ENCODE results near the gene PRDX1.
"Not testable (repeated sequence)": the region's sequence is repeated elsewhere in the genome, so short reads cannot be mapped to it uniquely, and the experiment has no call there.

Gene PRDX1

DNA sequence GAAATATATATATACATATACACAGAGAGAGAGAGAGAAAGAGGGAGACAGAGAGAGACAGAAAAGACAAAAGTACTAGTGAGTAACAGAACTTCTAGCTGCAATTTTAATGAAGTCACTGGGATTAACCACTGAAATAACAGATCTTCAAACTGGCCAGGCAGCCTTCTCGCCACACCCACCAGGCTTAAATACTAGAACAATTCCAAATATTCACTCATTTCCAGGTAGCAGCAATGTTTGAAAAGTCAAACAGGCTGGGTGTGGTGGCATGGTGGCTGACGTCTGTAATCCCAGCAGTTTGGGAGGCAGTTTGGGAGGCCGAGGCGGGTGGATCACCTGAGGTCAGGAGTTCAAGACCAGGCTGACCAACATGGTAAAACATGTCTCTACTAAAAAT, 5.2 kb downstream of the PRDX1 start:
- H3K9me3 ChIP-seq (ENCODE audit: control insufficient read depth in 2 of 2, low read length in 2 of 2): no peaks in the 10 kb centered on the region
- H3K27me3 ChIP-seq (ENCODE audit: control insufficient read depth in 1 of 2, insufficient read depth in 2 of 2, low read length in 2 of 2): no peaks in the 10 kb centered on the region
- no peak overlapping the region for H3K9ac ChIP-seq (ENCODE audit: low read length in 2 of 2)
- H3K36me3 ChIP-seq (ENCODE audit: control insufficient read depth in 2 of 2, insufficient read depth in 2 of 2, low read length in 2 of 2): peaks cover 32 to 42% of the 10 kb centered on the region in 2 donors
- H3K4me3 ChIP-seq (ENCODE audit: low read length in 2 of 2): no peak overlapping the region
- peaks cover 21% of the 10 kb centered on the region for H3K4me1 ChIP-seq (ENCODE audit: control insufficient read depth, insufficient read depth, low read length)
- no peak overlapping the region for H3K27ac ChIP-seq (ENCODE audit: low read length)

DNA sequence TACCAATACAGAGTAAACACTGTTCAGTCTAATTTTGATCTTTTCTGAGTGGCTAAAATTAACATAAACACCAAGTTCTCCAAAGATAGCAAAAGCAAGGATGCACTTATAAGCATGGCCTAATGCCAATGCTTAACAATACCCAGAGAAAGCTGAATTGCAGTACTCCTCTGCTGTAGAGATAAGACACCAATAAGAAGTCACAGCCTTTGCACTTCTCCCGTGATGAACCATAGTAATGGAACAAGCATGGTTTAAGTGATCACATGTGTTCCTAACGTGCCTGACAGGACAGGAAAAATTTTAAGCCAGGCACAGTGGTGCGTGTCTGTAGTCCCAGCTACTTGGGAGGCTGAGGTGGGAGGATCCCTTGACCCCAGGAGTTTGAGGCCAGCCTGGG, 5.6 kb downstream of the PRDX1 start:
- no peak overlapping the region for H3K9ac ChIP-seq (ENCODE audit: low read length in 2 of 2)
- H3K4me3 ChIP-seq (ENCODE audit: low read length in 2 of 2): peak overlapping the region in 1 of 2 donors; percentile 1
- peaks cover 36 to 47% of the 10 kb centered on the region in 2 donors for H3K36me3 ChIP-seq (ENCODE audit: control insufficient read depth in 2 of 2, insufficient read depth in 2 of 2, low read length in 2 of 2)
- H3K27ac ChIP-seq (ENCODE audit: low read length): no peak overlapping the region
- no peaks in the 10 kb centered on the region for H3K27me3 ChIP-seq (ENCODE audit: control insufficient read depth in 1 of 2, insufficient read depth in 2 of 2, low read length in 2 of 2)
- H3K4me1 ChIP-seq (ENCODE audit: control insufficient read depth, insufficient read depth, low read length): peaks cover 21% of the 10 kb centered on the region
- H3K9me3 ChIP-seq (ENCODE audit: control insufficient read depth in 2 of 2, low read length in 2 of 2): no peaks in the 10 kb centered on the region

DNA sequence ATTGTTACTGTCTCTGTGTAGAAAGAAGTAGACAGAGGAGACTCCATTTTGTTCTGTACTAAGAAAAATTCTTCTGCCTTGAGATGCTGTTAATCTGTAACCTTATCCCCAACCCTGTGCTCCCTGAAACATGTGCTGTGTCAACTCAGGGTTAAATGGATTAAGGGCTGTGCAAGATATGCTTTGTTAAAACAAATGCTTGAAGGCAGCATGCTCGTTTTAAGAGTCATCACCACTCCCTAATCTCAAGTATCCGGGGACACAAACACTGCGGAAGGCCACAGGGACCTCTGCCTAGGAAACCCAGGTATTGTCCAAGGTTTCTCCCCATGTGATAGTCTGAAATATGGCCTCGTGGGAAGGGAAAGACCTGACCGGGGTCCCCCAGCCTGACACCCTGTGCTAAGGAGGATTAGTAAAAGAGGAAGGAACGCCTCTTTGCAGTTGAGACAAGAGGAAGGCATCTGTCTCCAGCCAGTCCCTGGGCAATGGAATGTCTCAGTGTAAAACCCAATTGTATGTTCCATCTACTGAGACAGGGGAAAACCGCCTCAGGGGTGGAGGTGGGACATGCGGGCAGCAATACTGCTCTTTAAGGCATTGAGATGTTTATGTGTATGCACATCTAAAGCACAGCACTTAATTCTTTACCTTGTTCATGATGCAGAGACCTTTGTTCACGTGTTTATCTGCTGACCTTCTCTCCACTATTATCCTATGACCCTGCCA, 8.0 kb downstream of the PRDX1 start:
- Histone ChIP-seq H3K36me3 (ENCODE audit: control insufficient read depth in 2 of 2, insufficient read depth in 2 of 2, low read length in 2 of 2) (peaks cover 53 to 60% of the 10 kb centered on the region in 2 donors), H3K4me1 (ENCODE audit: control insufficient read depth, insufficient read depth, low read length) (peaks cover 12% of the 10 kb centered on the region)
- not testable (repeated sequence) for H3K4me3 ChIP-seq (ENCODE audit: low read length in 2 of 2); H3K27ac ChIP-seq (ENCODE audit: low read length); H3K27me3 ChIP-seq (ENCODE audit: control insufficient read depth in 1 of 2, insufficient read depth in 2 of 2, low read length in 2 of 2); H3K9me3 ChIP-seq (ENCODE audit: control insufficient read depth in 2 of 2, low read length in 2 of 2); H3K9ac ChIP-seq (ENCODE audit: low read length in 2 of 2)

DNA sequence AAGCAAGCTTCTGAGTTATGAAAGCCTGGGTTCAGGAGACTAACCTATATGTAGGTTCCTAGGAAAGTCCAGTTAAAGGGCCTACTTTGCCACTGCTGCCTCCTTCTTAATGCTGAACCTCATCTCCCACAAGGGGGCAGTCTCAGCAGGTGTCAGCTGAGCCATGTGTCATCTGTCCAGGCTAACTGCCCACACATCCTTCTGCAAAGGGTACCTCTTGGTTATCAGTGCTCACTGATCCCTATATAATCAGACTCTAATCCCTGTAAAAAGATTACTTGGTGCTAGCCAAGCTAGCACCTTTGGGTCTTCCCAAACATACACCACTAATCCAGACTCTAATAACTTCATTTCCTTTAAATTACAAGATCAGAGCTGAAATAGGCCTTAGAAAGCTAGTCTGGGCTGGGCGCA, 9.0 kb downstream of the PRDX1 start:
- H3K9me3 ChIP-seq (ENCODE audit: control insufficient read depth in 2 of 2, low read length in 2 of 2): no peaks in the 10 kb centered on the region
- no peak overlapping the region for H3K27ac ChIP-seq (ENCODE audit: low read length)
- no peaks in the 10 kb centered on the region for H3K27me3 ChIP-seq (ENCODE audit: control insufficient read depth in 1 of 2, insufficient read depth in 2 of 2, low read length in 2 of 2)
- H3K4me1 ChIP-seq (ENCODE audit: control insufficient read depth, insufficient read depth, low read length): peaks cover 16% of the 10 kb centered on the region
- H3K36me3 ChIP-seq (ENCODE audit: control insufficient read depth in 2 of 2, insufficient read depth in 2 of 2, low read length in 2 of 2): peaks cover 60 to 63% of the 10 kb centered on the region in 2 donors
- no peak overlapping the region for H3K9ac ChIP-seq (ENCODE audit: low read length in 2 of 2)
- no peak overlapping the region for H3K4me3 ChIP-seq (ENCODE audit: low read length in 2 of 2)

DNA sequence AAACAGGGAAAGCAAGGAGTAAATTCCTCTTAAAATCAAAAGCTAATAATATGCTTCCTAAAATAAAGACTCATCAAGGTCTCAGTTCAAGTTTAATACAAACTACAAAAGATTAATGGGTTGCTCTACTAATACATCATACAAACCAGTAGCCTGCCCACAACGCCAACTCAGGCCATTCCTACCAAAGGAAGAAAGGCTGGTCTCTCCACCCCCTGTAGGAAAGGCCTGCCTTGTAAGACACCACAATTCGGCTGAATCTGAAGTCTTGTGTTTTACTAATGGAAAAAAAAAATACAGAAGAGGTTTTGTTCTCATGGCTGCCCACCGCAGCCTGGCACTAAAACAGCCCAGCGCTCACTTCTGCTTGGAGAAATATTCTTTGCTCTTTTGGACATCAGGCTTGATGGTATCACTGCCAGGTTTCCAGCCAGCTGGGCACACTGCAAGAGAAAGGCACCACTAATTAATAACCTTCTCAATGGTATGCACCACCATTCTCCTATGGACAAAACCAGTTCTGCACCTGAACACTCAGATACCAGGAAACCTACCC, 10.6 kb downstream of the PRDX1 start:
- no peak overlapping the region for H3K9ac ChIP-seq (ENCODE audit: low read length in 2 of 2)

DNA sequence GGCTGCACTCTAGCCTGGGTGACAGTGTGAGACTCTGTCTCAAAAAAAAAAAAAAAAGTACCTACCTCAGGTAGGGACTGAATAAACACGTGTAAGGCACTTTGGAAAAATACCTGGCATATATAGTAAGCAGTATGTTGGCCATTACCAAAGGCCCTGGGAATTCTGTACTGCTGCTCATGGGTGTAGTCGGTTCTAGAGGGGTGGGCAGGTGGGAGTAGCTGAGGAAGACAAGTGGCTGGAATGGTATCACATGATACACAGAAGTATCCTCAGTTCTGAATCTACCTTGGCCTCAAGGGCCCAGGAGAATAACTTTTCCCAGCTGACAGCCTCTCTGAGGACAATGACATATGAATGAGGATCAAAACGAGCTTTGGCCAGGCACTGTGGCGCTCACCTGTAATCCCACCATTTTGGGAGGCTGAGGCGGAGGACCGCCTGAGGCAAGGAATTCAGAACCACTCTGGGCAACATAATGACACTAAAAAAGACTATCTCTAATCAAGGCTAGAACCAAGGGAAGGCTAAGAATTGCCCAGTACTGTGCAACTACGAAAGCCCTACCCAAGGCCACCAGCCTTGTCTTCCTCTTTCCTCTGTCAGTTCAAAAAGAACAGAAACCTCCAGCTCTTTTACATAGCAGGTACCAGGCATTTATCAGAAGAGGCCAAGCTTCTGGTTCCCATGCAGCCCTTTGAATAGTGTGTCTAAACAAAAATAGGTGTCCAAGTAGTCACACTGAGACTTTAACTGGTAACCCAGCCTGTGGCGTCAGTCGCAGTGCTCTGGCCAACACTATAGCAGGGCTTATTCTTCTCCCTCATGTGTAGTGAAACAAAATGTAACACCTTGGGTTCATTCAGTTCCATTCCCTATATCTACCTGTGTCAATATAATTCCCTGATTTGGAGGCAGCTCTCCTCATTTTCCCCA, 11.4 kb downstream of the PRDX1 start:
- Histone ChIP-seq H3K4me1 (ENCODE audit: control insufficient read depth, insufficient read depth, low read length) (peaks cover 5% of the 10 kb centered on the region), H3K4me3 (ENCODE audit: low read length in 2 of 2) (no peak overlapping the region), H3K27ac (ENCODE audit: low read length) (no peak overlapping the region), H3K9me3 (ENCODE audit: control insufficient read depth in 2 of 2, low read length in 2 of 2) (no peaks in the 10 kb centered on the region), H3K27me3 (ENCODE audit: control insufficient read depth in 1 of 2, insufficient read depth in 2 of 2, low read length in 2 of 2) (no peaks in the 10 kb centered on the region), H3K9ac (ENCODE audit: low read length in 2 of 2) (no peak overlapping the region), H3K36me3 (ENCODE audit: control insufficient read depth in 2 of 2, insufficient read depth in 2 of 2, low read length in 2 of 2) (peaks cover 55 to 57% of the 10 kb centered on the region in 2 donors)

More for the DNA sequence above, 10.6 kb downstream of the PRDX1 start:
- peaks cover 55 to 60% of the 10 kb centered on the region in 2 donors for H3K36me3 ChIP-seq (ENCODE audit: control insufficient read depth in 2 of 2, insufficient read depth in 2 of 2, low read length in 2 of 2)
- peaks cover 5% of the 10 kb centered on the region for H3K4me1 ChIP-seq (ENCODE audit: control insufficient read depth, insufficient read depth, low read length)
- no peak overlapping the region for H3K4me3 ChIP-seq (ENCODE audit: low read length in 2 of 2)
- H3K27ac ChIP-seq (ENCODE audit: low read length): no peak overlapping the region
- no peaks in the 10 kb centered on the region for H3K27me3 ChIP-seq (ENCODE audit: control insufficient read depth in 1 of 2, insufficient read depth in 2 of 2, low read length in 2 of 2)
- H3K9me3 ChIP-seq (ENCODE audit: control insufficient read depth in 2 of 2, low read length in 2 of 2): no peaks in the 10 kb centered on the region

DNA sequence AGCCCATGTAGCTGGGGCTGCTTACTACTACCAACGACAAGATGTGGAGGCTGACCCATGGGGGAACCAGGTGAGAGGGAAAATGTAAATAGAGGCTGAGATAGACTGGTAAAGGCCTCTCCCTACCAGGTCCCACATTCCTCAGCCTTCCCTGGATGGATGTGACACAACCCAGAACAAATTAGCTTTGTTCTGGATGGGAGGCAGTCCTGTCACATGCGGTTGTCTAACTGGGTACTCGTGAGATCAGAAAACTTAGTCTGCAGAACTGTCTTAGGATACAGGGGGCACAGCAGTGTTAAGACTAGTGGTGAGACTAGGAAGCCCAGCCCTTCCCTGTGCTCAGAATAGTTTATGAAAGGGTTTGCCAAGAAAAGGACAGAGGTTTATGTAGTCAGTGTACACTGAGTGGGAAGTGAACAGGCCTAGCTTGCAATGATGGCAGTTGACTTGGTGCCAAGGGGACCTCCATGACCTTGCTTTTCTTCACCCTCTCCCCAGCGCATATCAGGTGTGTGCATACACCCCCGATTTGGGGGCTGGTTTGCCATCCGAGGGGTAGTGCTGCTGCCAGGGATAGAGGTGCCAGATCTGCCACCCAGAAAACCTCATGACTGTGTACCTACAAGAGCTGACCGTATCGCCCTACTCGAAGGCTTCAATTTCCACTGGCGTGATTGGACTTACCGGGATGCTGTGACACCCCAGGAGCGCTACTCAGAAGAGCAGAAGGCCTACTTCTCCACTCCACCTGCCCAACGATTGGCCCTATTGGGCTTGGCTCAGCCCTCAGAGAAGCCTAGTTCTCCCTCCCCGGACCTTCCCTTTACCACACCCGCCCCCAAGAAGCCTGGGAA, 13.2 kb downstream of the PRDX1 start:
- H3K36me3 ChIP-seq (ENCODE audit: control insufficient read depth in 2 of 2, insufficient read depth in 2 of 2, low read length in 2 of 2): peaks cover 40 to 41% of the 10 kb centered on the region in 2 donors

DNA sequence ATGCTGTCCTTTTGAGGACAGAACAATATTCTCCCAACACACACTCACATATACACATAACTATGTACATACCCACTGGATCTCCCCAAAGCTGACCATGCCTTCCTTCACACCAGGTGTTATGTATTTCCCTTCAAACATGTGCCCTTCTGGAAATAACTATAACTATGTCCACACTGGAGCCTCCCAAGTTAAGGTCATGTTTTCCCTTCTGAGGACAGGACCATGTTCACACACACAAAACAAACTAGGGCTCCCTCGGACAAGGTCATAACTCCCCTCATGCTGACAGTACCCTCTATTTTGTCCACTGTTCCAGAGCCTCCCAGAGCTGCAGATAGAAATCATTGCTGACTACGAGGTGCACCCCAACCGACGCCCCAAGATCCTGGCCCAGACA, 13.8 kb downstream of the PRDX1 start:
- peaks cover 5% of the 10 kb centered on the region for H3K4me1 ChIP-seq (ENCODE audit: control insufficient read depth, insufficient read depth, low read length)
- H3K27ac ChIP-seq (ENCODE audit: low read length): peak overlapping the region; percentile 18
- H3K27me3 ChIP-seq (ENCODE audit: control insufficient read depth in 1 of 2, insufficient read depth in 2 of 2, low read length in 2 of 2): no peaks in the 10 kb centered on the region
- H3K9me3 ChIP-seq (ENCODE audit: control insufficient read depth in 2 of 2, low read length in 2 of 2): no peaks in the 10 kb centered on the region
- H3K9ac ChIP-seq (ENCODE audit: low read length in 2 of 2): no peak overlapping the region
- no peak overlapping the region for H3K4me3 ChIP-seq (ENCODE audit: low read length in 2 of 2)
- peaks cover 36 to 40% of the 10 kb centered on the region in 2 donors for H3K36me3 ChIP-seq (ENCODE audit: control insufficient read depth in 2 of 2, insufficient read depth in 2 of 2, low read length in 2 of 2)

More for the DNA sequence above, 13.2 kb downstream of the PRDX1 start:
- Histone ChIP-seq H3K4me3 (ENCODE audit: low read length in 2 of 2) (no peak overlapping the region), H3K9ac (ENCODE audit: low read length in 2 of 2) (peak overlapping the region in 1 of 2 donors; percentile 36), H3K27ac (ENCODE audit: low read length) (no peak overlapping the region), H3K4me1 (ENCODE audit: control insufficient read depth, insufficient read depth, low read length) (peaks cover 5% of the 10 kb centered on the region), H3K9me3 (ENCODE audit: control insufficient read depth in 2 of 2, low read length in 2 of 2) (no peaks in the 10 kb centered on the region), H3K27me3 (ENCODE audit: control insufficient read depth in 1 of 2, insufficient read depth in 2 of 2, low read length in 2 of 2) (no peaks in the 10 kb centered on the region)

DNA sequence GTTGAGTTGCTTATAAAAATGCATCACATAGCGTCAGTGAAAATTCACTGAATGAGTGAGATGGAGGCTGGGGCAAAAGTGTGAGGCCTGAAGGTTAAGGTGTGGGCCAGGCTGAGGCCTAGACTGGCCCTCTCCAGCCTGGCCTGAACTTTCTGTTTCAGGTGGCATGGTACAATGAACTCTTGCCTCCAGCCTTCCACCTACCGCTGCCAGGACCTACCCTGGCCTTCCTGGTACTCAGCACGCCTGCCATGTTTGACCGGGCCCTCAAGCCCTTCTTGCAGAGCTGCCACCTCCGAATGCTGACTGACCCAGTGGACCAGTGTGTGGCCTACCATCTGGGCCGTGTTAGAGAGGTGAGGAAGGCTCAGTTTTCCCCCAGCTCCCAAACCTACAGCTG, 14.5 kb downstream of the PRDX1 start:
- Histone ChIP-seq H3K9me3 (ENCODE audit: control insufficient read depth in 2 of 2, low read length in 2 of 2) (no peaks in the 10 kb centered on the region), H3K27me3 (ENCODE audit: control insufficient read depth in 1 of 2, insufficient read depth in 2 of 2, low read length in 2 of 2) (no peaks in the 10 kb centered on the region), H3K4me3 (ENCODE audit: low read length in 2 of 2) (no peak overlapping the region), H3K36me3 (ENCODE audit: control insufficient read depth in 2 of 2, insufficient read depth in 2 of 2, low read length in 2 of 2) (peaks cover 32 to 34% of the 10 kb centered on the region in 2 donors), H3K27ac (ENCODE audit: low read length) (no peak overlapping the region), H3K9ac (ENCODE audit: low read length in 2 of 2) (no peak overlapping the region), H3K4me1 (ENCODE audit: control insufficient read depth, insufficient read depth, low read length) (peaks cover 5% of the 10 kb centered on the region)

Data from stomach smooth muscle (tissue), 2 donors.